ENCODE measurements around the gene MRPL50.

Gene MRPL50

DNA sequence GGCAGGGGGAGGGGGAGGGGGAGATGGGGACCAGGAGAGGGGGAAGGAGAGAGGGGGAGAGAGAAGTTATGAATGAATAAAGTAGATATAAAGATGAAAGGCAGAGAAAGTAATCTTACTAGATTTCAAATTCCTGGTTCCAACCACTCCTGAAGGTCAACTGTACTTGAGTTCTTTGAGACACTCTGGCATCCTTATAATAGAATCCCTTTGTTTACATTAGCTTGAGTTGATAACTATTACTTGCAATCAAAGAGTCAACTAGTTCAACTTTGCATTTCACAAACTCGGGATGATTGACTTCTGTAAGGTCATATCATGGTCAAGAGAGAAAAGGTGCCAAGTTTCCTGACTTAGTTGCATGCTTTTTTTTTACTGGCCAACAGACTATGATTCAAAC is 55.8 kb downstream of the MRPL50 start:
- Mint-ChIP-seq H3K36me3 (no peaks in the 10 kb centered on the region), H3K27me3 (peaks cover 34% of the 10 kb centered on the region), H3K9me3 (no peaks in the 10 kb centered on the region), H3K4me1 (no peaks in the 10 kb centered on the region), H3K27ac (no peak overlapping the region), H3K4me3 (no peak overlapping the region)
- ATAC-seq: no peak

DNA sequence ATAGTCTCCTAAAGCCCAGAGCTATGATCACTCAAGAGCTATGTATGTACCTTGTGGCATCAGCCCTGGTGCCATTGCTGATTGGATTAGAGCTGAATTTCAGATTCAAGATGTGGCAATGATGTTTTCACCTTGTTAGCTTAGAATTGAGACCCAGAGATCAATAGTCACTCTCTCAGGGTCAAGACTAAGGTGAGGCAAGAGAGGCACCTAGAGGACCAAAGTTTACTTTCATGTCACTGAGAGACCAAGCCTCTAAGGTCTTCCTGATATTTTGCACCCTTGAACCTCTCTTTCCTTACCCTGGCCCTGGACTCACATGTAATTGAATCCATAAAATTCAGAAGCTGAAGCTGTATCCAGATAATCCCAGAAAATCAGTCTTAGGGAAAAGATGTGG is 56.5 kb downstream of the MRPL50 start:
- Mint-ChIP-seq H3K4me3 (no peak overlapping the region), H3K4me1 (no peaks in the 10 kb centered on the region), H3K27ac (no peak overlapping the region), H3K36me3 (no peaks in the 10 kb centered on the region), H3K9me3 (no peaks in the 10 kb centered on the region), H3K27me3 (peaks cover 34% of the 10 kb centered on the region)
- ATAC-seq: no peak
